GM21367 (cell line): ENCODE results near the gene IMP4.

ENCODE experiments used
- ATAC-seq: cut with Tn5 transposase; IDR thresholded peaks from one replicate; pipeline ENCODE4 v1.9.1; 2021; ENCODE audit not compliant: unreplicated experiment

The IMP4 gene

DNA sequence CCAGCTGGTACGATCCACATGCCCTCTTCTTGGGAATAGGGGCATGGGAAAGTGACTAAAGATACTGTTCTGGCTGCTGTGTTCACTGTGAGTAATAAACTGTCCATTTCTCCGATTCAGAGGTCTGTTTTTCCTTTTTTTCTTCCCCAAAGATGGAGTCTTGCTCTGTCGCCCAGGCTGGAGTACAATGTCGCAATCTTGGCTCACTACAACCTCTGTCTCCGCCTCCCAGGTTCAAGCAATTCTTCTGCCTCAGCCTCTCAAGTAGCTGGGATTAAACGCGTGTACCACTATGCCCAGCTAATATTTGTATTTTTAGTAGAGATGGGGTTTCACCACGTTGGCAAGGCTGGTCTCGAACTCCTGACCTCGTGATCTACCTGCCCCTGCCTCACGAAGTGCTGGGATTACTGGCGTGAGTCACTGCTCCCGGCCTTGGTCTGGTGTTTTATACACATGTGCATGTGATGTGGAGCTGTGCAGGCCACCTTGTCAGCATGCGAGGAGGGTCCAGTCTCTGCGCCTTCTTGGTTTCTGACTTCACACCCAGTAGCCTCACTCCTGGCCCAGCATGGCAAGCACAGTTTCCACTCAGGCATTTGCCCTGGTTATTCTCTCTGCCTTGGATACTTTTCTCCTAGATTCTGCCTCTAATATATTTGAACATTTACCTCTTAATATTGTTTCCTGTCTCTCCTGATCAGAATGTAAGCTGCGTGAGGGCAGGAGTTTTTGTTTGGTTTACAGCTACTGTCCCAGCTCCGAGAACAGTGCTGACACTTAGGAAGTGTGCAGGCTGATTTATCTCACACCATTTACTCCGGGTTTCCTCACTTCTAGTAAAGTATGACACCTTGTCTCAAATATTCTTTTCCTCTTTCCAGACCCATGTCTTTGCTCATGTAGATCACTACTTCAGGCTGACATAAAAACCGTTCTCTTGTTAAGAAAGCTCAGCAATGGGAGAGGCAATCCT, 32.9 kb downstream of the IMP4 start:
- no peak for ATAC-seq

GRCh38 chr2:130376433-130377293, 34.0 kb downstream of the IMP4 start:
- peak; percentile 60 for ATAC-seq

GRCh38 chr2:130377491-130377890, 34.8 kb downstream of the IMP4 start:
- ATAC-seq = no peak

DNA sequence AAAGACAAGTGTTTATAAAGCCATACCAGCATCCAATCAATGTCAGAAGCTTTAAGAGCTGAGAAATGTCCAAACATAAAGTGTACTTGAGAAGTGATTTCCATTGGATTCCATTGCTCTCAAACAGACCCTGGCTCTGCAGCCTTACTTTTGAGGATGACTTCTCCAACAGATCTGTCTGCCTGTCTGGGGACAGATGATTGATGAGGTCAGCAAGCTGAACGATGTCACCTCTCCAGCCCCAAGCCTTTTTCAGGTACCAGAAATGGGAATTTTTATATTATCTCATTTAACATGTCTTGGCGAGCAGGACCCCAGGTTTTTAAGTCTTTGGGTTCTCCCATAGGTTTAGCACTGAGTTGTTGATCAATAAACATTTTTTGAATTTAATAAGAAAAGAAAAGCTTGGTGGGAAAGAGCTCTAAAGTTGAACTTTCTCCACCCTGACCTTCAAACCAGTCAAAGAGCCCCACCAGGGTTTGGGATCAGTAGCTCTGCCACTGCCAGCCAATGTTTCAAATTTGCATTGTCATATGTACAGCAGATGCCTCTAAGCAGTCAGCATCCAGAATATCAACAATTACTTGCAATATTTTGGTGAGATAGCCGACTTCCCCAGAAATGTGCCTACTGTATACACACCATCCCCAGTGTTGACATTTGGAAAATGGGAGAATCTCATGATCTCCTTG, 35.7 kb downstream of the IMP4 start:
- no peak for ATAC-seq

GRCh38 chr2:130378898-130379214, 36.2 kb downstream of the IMP4 start:
- no peak for ATAC-seq

DNA sequence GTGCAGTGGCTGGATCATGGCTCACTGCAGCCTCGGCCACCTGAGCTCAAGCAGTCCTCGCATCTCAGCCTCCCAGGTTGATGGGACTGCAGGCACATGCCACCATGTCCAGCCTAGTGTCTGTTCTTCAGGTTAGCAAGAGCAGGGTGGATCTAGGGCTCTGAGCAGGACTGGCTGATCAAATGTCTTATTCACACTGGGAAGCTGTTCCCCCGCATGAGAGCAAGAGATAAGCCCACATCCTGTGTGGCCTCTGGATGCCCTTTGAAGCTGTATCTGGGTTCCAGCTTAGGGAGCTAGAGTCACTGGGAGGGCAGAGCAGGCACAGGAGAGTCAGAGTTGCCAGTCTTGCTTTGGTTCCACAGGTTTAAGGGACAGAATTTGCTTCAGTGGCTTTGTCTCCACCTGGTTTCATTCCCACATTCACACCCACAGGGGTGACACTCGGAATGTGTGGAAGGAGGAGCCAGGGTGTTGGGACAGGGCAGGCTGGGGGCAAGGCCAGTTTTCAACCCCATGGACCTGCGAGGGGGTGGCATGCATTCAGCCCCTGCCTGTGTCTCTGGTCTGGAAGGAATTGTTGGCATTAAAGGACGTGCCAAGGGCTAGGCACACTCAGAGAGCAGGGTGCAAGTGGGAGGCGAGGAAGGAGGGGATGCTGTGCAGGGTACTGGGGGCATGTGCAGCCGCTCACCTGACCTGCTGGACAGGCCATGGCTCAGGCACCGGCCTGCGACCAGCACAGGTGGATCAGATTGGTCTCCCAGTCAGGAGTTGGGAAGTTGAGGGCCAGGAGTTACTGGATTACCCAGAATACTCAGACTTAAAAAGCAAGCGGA, 37.6 kb downstream of the IMP4 start:
- ATAC-seq = no peak

DNA sequence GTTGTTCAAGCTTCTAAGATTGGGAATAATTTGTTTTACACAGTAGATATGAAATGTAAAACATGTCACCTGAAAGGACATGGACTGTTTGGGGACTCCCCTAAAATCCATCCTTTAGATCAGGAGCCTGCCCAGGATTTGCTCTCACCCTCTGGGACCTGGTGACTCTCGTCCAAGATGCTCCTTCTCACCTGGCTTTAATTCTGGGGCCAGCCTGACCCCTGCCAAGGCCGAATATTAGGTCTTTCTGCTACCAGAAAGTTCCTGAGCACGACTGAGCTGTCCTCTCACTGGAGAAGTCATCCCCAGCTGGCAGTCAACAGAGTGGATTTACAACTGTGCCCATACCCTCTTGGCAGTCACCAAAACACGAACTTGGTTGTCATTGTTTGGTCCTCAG, 38.4 kb downstream of the IMP4 start:
- no peak for ATAC-seq

- no peak for ATAC-seq
These were observed 38.9 kb downstream of the IMP4 start for GRCh38 chr2:130381619-130382018.

DNA sequence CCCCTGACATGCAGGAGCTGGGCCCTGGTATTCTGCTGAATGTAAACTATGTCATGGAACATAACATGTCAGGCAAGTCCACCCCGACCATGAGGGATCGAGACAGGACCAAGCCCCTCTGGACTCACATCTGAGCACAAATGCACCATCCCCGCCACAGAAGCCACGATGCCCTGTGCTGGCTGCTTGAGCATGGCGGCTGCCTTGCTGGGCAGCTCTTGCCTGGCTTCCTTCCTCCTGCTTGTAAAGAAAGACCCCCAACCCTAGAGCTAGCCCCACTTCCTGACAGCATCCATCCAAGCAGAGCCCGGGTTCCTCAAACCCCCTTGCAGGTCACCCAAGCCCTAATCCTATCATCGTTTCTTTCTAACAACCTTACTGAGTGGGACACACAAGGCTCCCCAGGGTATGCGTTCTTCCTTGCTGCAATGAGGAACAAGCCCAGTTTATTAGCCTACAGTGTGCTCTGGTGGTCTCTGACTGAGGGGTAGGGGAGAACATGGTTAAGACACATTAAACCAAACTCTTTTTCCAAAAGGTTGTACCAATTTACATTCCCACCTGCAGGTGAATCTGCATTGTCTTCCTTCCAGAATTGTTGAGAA, 39.7 kb downstream of the IMP4 start:
- ATAC-seq = no peak

DNA sequence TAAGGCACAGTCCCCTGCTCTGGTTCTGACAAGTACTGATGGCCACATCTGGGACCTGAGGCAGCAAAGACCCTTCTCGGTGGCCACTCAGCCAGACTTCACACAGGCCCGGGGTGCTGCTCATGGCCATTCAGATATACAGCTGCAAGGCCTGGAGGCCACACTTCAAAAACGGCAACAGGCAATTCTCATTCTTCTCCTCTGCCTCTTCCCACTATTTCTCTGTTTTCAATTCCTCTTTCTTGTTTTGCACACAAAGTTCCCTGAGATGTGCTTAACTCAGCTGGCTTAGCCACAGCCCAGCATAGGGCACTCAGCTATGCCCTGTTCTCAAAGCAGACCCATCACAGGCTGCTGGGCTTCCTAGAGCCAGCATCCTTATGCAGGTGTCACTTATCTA, 43.0 kb downstream of the IMP4 start:
- ATAC-seq = peak; percentile 50

DNA sequence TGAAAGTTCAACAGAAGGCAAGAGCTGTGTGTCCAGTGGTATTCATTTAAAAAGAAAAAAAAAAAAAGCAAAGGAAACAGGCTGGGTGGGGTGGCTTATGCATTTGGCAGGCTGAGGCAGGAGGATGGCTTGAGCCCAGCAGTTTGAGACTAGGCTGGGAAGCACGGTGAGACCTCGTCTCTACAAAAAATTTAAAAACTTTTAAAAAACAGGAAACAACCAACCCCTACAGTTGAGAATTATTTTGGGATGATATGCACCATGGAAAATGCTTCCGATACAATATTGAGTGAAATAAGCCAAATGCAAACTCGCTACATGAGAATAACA, 44.3 kb downstream of the IMP4 start:
- no peak for ATAC-seq

DNA sequence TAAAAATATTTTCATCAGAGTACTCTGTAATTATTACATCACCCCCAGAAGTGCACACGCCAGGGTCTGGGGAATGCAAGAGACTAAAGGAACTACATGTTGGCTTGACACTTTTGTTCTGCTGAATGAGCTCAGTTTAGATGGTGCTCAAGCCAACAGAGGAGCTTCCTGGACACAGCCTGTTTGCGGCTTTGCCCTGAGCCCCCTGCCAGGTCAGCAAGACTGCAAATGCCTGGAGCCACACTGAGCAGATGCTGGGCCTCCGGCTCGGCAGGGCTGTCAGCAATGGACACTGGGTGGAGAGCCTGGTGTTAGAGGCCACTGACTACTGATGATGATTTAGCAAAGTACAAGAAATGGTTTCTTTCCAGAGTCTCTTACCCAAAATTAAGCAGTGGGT, 45.1 kb downstream of the IMP4 start:
- no peak for ATAC-seq

DNA sequence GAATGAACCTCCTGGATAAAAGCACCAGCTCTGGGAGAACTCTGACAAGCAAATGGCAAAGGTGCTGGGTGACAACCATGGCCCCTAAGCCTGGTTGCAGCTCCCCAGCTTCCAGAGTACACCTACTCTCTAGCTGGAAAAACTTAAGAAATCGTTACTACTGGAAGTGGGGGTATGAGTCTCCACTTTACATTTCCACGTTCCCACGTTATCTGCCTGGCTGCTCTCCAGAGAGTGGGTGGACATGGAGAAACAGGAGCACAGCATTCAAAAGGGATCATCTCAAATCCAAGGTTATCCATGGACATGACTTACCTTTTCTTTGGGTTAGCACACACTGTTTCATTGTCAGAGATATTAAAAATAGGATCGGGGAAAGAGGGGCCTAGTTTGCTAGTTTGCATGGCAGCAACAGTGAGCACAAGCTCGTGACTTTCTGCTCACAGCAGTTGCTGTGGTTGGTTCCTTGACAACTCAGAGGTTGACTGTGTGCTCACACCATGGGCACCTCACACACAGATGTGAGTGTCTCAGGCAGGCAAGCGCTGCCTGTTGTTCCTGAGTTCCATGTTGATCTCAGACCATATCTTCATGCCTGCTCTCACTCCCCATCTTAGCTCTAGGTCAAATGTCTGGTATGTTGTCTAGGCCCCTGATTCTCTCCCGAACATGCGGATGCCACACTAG, 45.7 kb downstream of the IMP4 start:
- no peak for ATAC-seq

DNA sequence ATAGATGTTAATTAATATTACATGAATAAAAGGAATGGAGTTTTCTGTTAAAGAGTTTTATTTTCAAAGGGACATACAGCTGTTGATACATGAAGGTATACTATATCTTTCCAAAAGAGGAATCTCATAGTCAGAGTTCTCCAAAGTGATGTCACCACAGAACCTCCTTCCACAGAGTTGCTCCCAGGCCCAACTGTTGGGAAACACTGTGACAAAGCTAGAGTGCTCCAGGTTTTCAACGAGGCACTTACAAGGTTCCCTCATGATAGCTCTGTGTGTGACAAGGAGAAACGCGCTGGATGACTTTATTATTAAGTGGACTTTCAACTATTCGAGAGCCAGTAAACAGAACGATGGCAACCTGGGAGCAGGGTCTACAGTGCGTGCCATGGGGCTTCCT, 46.7 kb downstream of the IMP4 start:
- no peak for ATAC-seq

GRCh38 chr2:130389783-130390182, 47.1 kb downstream of the IMP4 start:
- ATAC-seq = no peak

GRCh38 chr2:130390460-130391057, 47.9 kb downstream of the IMP4 start:
- ATAC-seq = peak; percentile 10

- ATAC-seq = peak; percentile 80
These were observed 48.6 kb downstream of the IMP4 start for GRCh38 chr2:130391058-130391871.

- no peak for ATAC-seq
These were observed 49.4 kb downstream of the IMP4 start for GRCh38 chr2:130391872-130392670.
